ENCODE results near the gene SLC25A26.

DNA sequence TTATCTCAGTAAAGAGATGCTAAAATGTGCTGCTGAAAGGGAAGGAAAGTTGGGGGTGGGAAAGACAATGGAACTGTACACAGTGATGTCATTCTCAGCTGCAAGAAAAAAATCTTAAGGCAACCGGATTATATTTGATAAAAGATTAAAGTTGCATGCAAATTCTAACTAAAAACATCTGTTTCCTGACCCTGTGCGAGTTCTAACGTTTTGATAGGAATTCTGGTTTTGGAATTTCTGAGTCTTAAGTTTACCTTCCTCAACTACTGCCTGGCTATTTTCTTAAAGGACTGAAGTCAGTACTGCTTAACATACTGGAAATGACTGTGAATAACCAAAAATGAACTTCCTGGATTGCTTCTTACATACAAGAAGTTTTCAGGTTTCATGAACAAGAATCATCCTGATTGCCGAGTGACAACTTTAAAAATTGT, 115.5 kb downstream of the SLC25A26 start:
- TF ChIP-seq, protein P1, sequence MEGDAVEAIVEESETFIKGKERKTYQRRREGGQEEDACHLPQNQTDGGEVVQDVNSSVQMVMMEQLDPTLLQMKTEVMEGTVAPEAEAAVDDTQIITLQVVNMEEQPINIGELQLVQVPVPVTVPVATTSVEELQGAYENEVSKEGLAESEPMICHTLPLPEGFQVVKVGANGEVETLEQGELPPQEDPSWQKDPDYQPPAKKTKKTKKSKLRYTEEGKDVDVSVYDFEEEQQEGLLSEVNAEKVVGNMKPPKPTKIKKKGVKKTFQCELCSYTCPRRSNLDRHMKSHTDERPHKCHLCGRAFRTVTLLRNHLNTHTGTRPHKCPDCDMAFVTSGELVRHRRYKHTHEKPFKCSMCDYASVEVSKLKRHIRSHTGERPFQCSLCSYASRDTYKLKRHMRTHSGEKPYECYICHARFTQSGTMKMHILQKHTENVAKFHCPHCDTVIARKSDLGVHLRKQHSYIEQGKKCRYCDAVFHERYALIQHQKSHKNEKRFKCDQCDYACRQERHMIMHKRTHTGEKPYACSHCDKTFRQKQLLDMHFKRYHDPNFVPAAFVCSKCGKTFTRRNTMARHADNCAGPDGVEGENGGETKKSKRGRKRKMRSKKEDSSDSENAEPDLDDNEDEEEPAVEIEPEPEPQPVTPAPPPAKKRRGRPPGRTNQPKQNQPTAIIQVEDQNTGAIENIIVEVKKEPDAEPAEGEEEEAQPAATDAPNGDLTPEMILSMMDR (optimal IDR thresholded peaks at IDR 0.05 in 1 of 3, IDR thresholded peaks at IDR 0.05 in 1 of 3, conservative IDR thresholded peaks at IDR 0.05 in 1 of 3; ENCODE audit: extremely low read depth in 1 of 3, insufficient read depth in 2 of 3, low read length in 3 of 3) = no peak
- TF ChIP-seq EZH2 (IDR thresholded peaks at IDR 0.05; ENCODE audit: low read length) = no peak
